Stomach (tissue), 4 donors: Measurements from ENCODE around the gene KRT9.

Experiments
- CTCF ChIP-seq, 7 experiments: fragments of 450-650 bp in 4 of 7; fragments of 200-600 bp in 3 of 7; sonication (generic) in 3 of 7; IDR thresholded peaks; one replicate each; pipeline ENCODE4 v1.5.1; 2016 to 2019; ENCODE audit warnings: antibody characterized with exemption in 7 of 7, control low read depth in 2 of 7, mild to moderate bottlenecking in 1 of 7
- EP300 ChIP-seq: sonication (generic); formaldehyde crosslinking; IDR thresholded peaks from one replicate; pipeline ENCODE4 v1.6.1; 2017; ENCODE audit warnings: antibody characterized with exemption
- POLR2A ChIP-seq, 4 donors: fragments of 450-650 bp; IDR thresholded peaks; one replicate each; pipeline ENCODE4 v1.6.1; 2016; ENCODE audit warnings: antibody characterized with exemption in 4 of 4, control low read depth in 2 of 4, mild to moderate bottlenecking in 1 of 4, moderate library complexity in 1 of 4
- POLR2AphosphoS5 ChIP-seq, 3 donors: sonication (generic); formaldehyde crosslinking; IDR thresholded peaks; one replicate each; pipeline ENCODE4 v1.6.1; 2016; ENCODE audit warnings: antibody characterized with exemption in 3 of 3

- no peak for TF ChIP-seq POLR2AphosphoS5 (IDR thresholded peaks at IDR 0.05)
- no peak for TF ChIP-seq CTCF (IDR thresholded peaks at IDR 0.05)
- TF ChIP-seq POLR2A (IDR thresholded peaks at IDR 0.05) = no peak
- TF ChIP-seq EP300 = no peak
Measured at GRCh38 chr17:41571561-41572434, at the start of gene KRT9.
